IMR-90 (cell line): ENCODE measurements around the gene RERE. TPM values are rescaled to one million over a fixed set of nuclear protein-coding genes. Genes with fewer than 3 reads are reported as not detected.

ENCODE experiments used
- ATAC-seq: fragments of 200-7000 bp; cut with Tn5 transposase; 2 replicates; pipeline ENCODE4 v1.9.1; 2020; ENCODE audit warnings: low read depth, mild to moderate bottlenecking, moderate library complexity
- BruUV-seq: library from RNA; stranded (reverse); fragments of 400-500 nt; replicated peaks from 2 replicates; lab custom pipeline; 2021; lab: Mats Ljungman, UMichigan
- CTCF ChIA-PET: fragments of 300-600 bp; formaldehyde crosslinking; extraction: SDS; loops from one replicate; lab custom pipeline; 2021; ENCODE audit warnings: antibody characterized with exemption; lab: Yijun Ruan, JAX
- POLR2A ChIA-PET: fragments of 300-600 bp; sonication (Branson Sonifier 250); formaldehyde crosslinking; loops from one replicate; lab custom pipeline; 2022; ENCODE audit warnings: antibody characterized with exemption; ENCODE audit not compliant: unreplicated experiment; lab: Charles Lee
- DNase-seq: peaks from one replicate; pipeline ENCODE4 v3.0.0; 2013
- H2AFZ ChIP-seq: replicated peaks from 2 replicates; pipeline ENCODE3; 2013; ENCODE audit warnings: low read length, mild to moderate bottlenecking; ENCODE audit not compliant: poor library complexity
- H2AK5ac ChIP-seq: 2 replicates; pipeline ENCODE4 v1.6.1; 2013; ENCODE audit warnings: low read depth, low read length, inconsistent platforms
- H2AK9ac ChIP-seq: replicated peaks from 2 replicates; pipeline ENCODE3; 2013; ENCODE audit warnings: mild to moderate bottlenecking, low read depth, low read length, moderate library complexity; ENCODE audit not compliant: poor library complexity
- H2BK120ac ChIP-seq: 2 replicates; pipeline ENCODE4 v1.6.1; 2013; ENCODE audit warnings: low read depth, low read length, inconsistent platforms
- H2BK15ac ChIP-seq: 3 replicates; pipeline ENCODE4 v1.6.1; 2013; ENCODE audit warnings: low read depth, low read length, inconsistent platforms
- H2BK20ac ChIP-seq: 2 replicates; pipeline ENCODE4 v1.6.1; 2013; ENCODE audit warnings: low read depth, mild to moderate bottlenecking, inconsistent platforms, low read length, moderate library complexity
- H2BK5ac ChIP-seq: 2 replicates; pipeline ENCODE4 v1.6.1; 2013; ENCODE audit warnings: mild to moderate bottlenecking, low read depth, low read length, inconsistent platforms; ENCODE audit not compliant: poor library complexity, severe bottlenecking
- H3K14ac ChIP-seq: replicated peaks from 2 replicates; pipeline ENCODE4 v1.6.1; 2013; ENCODE audit warnings: low read depth, low read length, inconsistent platforms
- H3K18ac ChIP-seq: 2 replicates; pipeline ENCODE4 v1.6.1; 2013; ENCODE audit warnings: low read depth, low read length, control low read depth
- H3K23ac ChIP-seq: 2 replicates; pipeline ENCODE4 v1.6.1; 2013; ENCODE audit warnings: low read depth, low read length, inconsistent platforms
- H3K27ac ChIP-seq: 2 replicates; pipeline ENCODE4 v1.5.1; 2013; ENCODE audit warnings: mild to moderate bottlenecking, control low read depth, low read length; ENCODE audit not compliant: insufficient read depth
- H3K27me3 ChIP-seq: 2 replicates; pipeline ENCODE4 v1.6.1; 2013; ENCODE audit warnings: low read length; ENCODE audit not compliant: control insufficient read depth, insufficient read depth
- H3K36me3 ChIP-seq: 2 replicates; pipeline ENCODE4 v1.6.1; 2013; ENCODE audit warnings: low read length, mixed read lengths; ENCODE audit not compliant: control insufficient read depth, insufficient read depth
- H3K4ac ChIP-seq: 2 replicates; pipeline ENCODE4 v1.6.1; 2013; ENCODE audit warnings: low read depth, low read length, inconsistent platforms
- H3K4me1 ChIP-seq: 2 replicates; pipeline ENCODE4 v1.6.1; 2013; ENCODE audit warnings: low read length, mixed read lengths; ENCODE audit not compliant: control insufficient read depth, insufficient read depth
- H3K4me2 ChIP-seq: 2 replicates; pipeline ENCODE4 v1.6.1; 2013; ENCODE audit warnings: low read depth, mild to moderate bottlenecking, control low read depth, low read length, moderate library complexity
- H3K4me3 ChIP-seq: 2 replicates; pipeline ENCODE4 v1.5.1; 2013; ENCODE audit warnings: low read depth, mild to moderate bottlenecking, control low read depth, low read length, moderate library complexity; ENCODE audit not compliant: insufficient read depth
- H3K56ac ChIP-seq: 2 replicates; pipeline ENCODE4 v1.6.1; 2013; ENCODE audit warnings: low read length, inconsistent platforms; ENCODE audit not compliant: insufficient read depth; ENCODE audit errors: extremely low read depth
- H3K79me1 ChIP-seq, 2 experiments: 2 replicates each; pipeline ENCODE4 v1.6.1; 2013; ENCODE audit warnings: low read length in 2 of 2, inconsistent platforms in 1 of 2, low read depth in 1 of 2
- H3K9ac ChIP-seq: 2 replicates; pipeline ENCODE4 v1.6.1; 2013; ENCODE audit warnings: low read depth, low read length, control low read depth
- H3K9me1 ChIP-seq: 2 replicates; pipeline ENCODE4 v1.6.1; 2013; ENCODE audit warnings: low read length, inconsistent platforms; ENCODE audit not compliant: insufficient read depth
- H3K9me3 ChIP-seq: 2 replicates; pipeline ENCODE4 v1.6.1; 2013; ENCODE audit warnings: low read length; ENCODE audit not compliant: control insufficient read depth, insufficient read depth
- H4K20me1 ChIP-seq: 2 replicates; pipeline ENCODE4 v1.6.1; 2013; ENCODE audit warnings: low read length, inconsistent platforms; ENCODE audit not compliant: insufficient read depth
- H4K5ac ChIP-seq: 2 replicates; pipeline ENCODE4 v1.6.1; 2013; ENCODE audit warnings: mild to moderate bottlenecking, low read depth, low read length, control low read depth
- H4K8ac ChIP-seq, 2 experiments: 2 replicates each; pipeline ENCODE4 v1.6.1; 2013; ENCODE audit warnings: low read depth in 2 of 2, low read length in 2 of 2, control low read depth in 1 of 2, inconsistent platforms in 1 of 2
- H4K91ac ChIP-seq: 2 replicates; pipeline ENCODE4 v1.6.1; 2013; ENCODE audit warnings: low read depth, low read length, inconsistent platforms; ENCODE audit not compliant: insufficient read depth
- BHLHE40 ChIP-seq: fragments of 150-350 bp; IDR thresholded peaks from 2 replicates; pipeline ENCODE4 v1.6.1; 2016; ENCODE audit warnings: mild to moderate bottlenecking, low read depth, low read length
- CHD1 ChIP-seq: IDR thresholded peaks from 2 replicates; pipeline ENCODE4 v1.6.1; 2012; ENCODE audit warnings: low read depth, low read length, improper control_type of control experiment
- CTCF ChIP-seq: conservative IDR thresholded peaks from 2 replicates; pipeline ENCODE4 v1.5.1; 2012; ENCODE audit warnings: mild to moderate bottlenecking, low read depth, low read length, improper control_type of control experiment
- ELK1 ChIP-seq: fragments of 150-350 bp; IDR thresholded peaks from 2 replicates; pipeline ENCODE4 v1.6.1; 2016; ENCODE audit warnings: low read depth, mild to moderate bottlenecking, low read length, moderate library complexity, borderline replicate concordance
- MAFK ChIP-seq: IDR thresholded peaks from 2 replicates; pipeline ENCODE4 v1.6.1; 2012; ENCODE audit warnings: low read depth, low read length, improper control_type of control experiment
- MAZ ChIP-seq: IDR thresholded peaks from 2 replicates; pipeline ENCODE4 v1.6.1; 2012; ENCODE audit warnings: low read depth, mild to moderate bottlenecking, low read length, improper control_type of control experiment, moderate library complexity, borderline replicate concordance
- NFE2L2 ChIP-seq: fragments of 150-350 bp; IDR thresholded peaks from 2 replicates; pipeline ENCODE4 v1.6.1; 2016; ENCODE audit warnings: low read depth, mild to moderate bottlenecking, low read length
- RAD21 ChIP-seq: IDR thresholded peaks from 2 replicates; pipeline ENCODE4 v1.6.1; 2012; ENCODE audit warnings: low read length, improper control_type of control experiment
- RCOR1 ChIP-seq: IDR thresholded peaks from 2 replicates; pipeline ENCODE4 v1.6.1; 2012; ENCODE audit warnings: mild to moderate bottlenecking, low read length, improper control_type of control experiment; ENCODE audit not compliant: insufficient replicate concordance
- RFX5 ChIP-seq: IDR thresholded peaks from 2 replicates; pipeline ENCODE4 v1.8.0; 2012; ENCODE audit warnings: low read depth, mild to moderate bottlenecking, low read length, moderate library complexity
- WGBS, 2 experiments: methylation state at CpG; one replicate each; pipeline versions ENCODE4 v1.1.5 to v1.1.7; 2013; ENCODE audit warnings: missing lambda C conversion rate in 2 of 2; ENCODE audit not compliant: insufficient read length in 1 of 2; ENCODE audit errors: extremely low coverage in 2 of 2; 5-methylcytosine and 5-hydroxymethylcytosine counted together
- dilution Hi-C: fragments of 300-500 bp; cut with HindIII; formaldehyde crosslinking; loops from one replicate; pipeline ENCODE4 v1.14.3; 2018; ENCODE audit warnings: low sequenced_read_pairs; ENCODE audit not compliant: unreplicated experiment
- in situ Hi-C: fragments of 300-500 bp; cut with MboI; formaldehyde crosslinking; loops from 3 replicates; pipeline ENCODE4 v1.14.3; 2019; ENCODE audit warnings: low sequenced_read_pairs, inconsistent platforms, mixed read lengths
- intact Hi-C: fragments of 100-400 bp; cut with micrococcal nuclease; formaldehyde crosslinking; loops from 2 replicates; pipeline ENCODE4 v1.10.0; 2022
- polyA plus RNA-seq, 3 experiments: library from polyadenylated mRNA; depleted of rRNA; stranded (reverse); fragments of >200 nt; gene quantifications; 2 replicates each; pipeline ENCODE4 v1.2.3, GENCODE V29; 2012; ENCODE audit warnings: low replicate concordance in 1 of 3
- total RNA-seq: library from RNA; depleted of rRNA; stranded (reverse); fragments of >200 nt; gene quantifications from 2 replicates; pipeline ENCODE4 v1.2.3, GENCODE V29; 2012

Gene RERE
- total and polyA plus RNA-seq, 2 of the 4 experiments (the other 2 are of a cell fraction): 11.5 to 25.1 TPM

- H3K4me2 ChIP-seq: no peak overlapping the region
- ATAC-seq: no peak
- no peak overlapping the region for H4K5ac ChIP-seq
- H4K20me1 ChIP-seq: peaks cover 5% of the 10 kb centered on the region; the same call in 1 of the 2 replicates
- H3K14ac ChIP-seq: no peak overlapping the region
- no peak overlapping the region for H4K91ac ChIP-seq
- no peak overlapping the region for H3K27ac ChIP-seq
- TF ChIP-seq BHLHE40: no peak
- TF ChIP-seq MAFK: no peak
- TF ChIP-seq RCOR1: no peak
- no peak for TF ChIP-seq MAZ
- no peak for TF ChIP-seq NFE2L2
- no peak for TF ChIP-seq RAD21
- no peak for TF ChIP-seq ELK1
- no peak for TF ChIP-seq RFX5
- no peak for TF ChIP-seq CTCF
- TF ChIP-seq CHD1: no peak
- ChIA-PET CTCF (no interaction called here), POLR2A (no interaction called here)
- no peaks in the 10 kb centered on the region for H3K27me3 ChIP-seq
- WGBS, 2 experiments: 78% methylated on average over 2 of the region's 3 CpGs; no CpG with 5 or more reads in 1 of the 2 experiments
- H3K9me3 ChIP-seq: no peaks in the 10 kb centered on the region
- no peak overlapping the region for H2AK5ac ChIP-seq
- no peak overlapping the region for H2BK20ac ChIP-seq
- peaks cover 17 to 18% of the 10 kb centered on the region in 2 experiments; a peak in 3 of 4 replicates for H3K79me1 ChIP-seq
- intact Hi-C loops (no loop called here), in situ Hi-C loops (no loop called here), dilution Hi-C loops (no loop called here)
- no peak overlapping the region for H2BK5ac ChIP-seq
- H2AK9ac ChIP-seq: no peak overlapping the region
- peaks cover 3% of the 10 kb centered on the region; the same call in 1 of the 2 replicates for H3K36me3 ChIP-seq
- H2BK120ac ChIP-seq: no peak overlapping the region
- no peak overlapping the region for H3K23ac ChIP-seq
- H4K8ac ChIP-seq: no peak overlapping the region
- H3K9me1 ChIP-seq: peaks cover 3% of the 10 kb centered on the region; the same call in 1 of the 2 replicates
- no peak overlapping the region for H2AFZ ChIP-seq
- no peak overlapping the region for H3K56ac ChIP-seq
- no peak for DNase-seq
- H3K4me3 ChIP-seq: no peak overlapping the region
- no peak overlapping the region for H3K4ac ChIP-seq
- H3K18ac ChIP-seq: no peak overlapping the region
- H3K9ac ChIP-seq: no peak overlapping the region
- no peak overlapping the region for H2BK15ac ChIP-seq
- BruUV-seq: no TSS peak
- no peaks in the 10 kb centered on the region for H3K4me1 ChIP-seq
Observed at GRCh38 chr1:8782001-8782620, 35.3 kb downstream of the RERE start.
